WTC11 (cell line): ENCODE data around the gene ERICH6B. TPM values are rescaled to one million over a fixed set of nuclear protein-coding genes. Genes with fewer than 3 reads are reported as not detected.

Experiments used
- ATAC-seq: fragments of 200-7000 bp; cut with Tn5 transposase; 2 replicates; pipeline ENCODE4 v1.10.0; 2021; ENCODE audit warnings: mild to moderate bottlenecking, moderate library complexity
- CTCF ChIA-PET: fragments of 300-600 bp; sonication (Branson Sonifier 250); formaldehyde crosslinking; loops from one replicate; lab custom pipeline; 2021; ENCODE audit warnings: antibody characterized with exemption; lab: Charles Lee
- POLR2A ChIA-PET: fragments of 350-600 bp; sonication (Branson Sonifier 250); formaldehyde crosslinking; loops from one replicate; lab custom pipeline; 2021; ENCODE audit warnings: antibody characterized with exemption; lab: Charles Lee
- DNase-seq: peaks from one replicate; pipeline ENCODE4 v3.0.0; 2021; ENCODE audit warnings: low spot score
- H3K27ac Mint-ChIP-seq: 2 replicates; pipeline ENCODE4 v1.8.0; 2021; ENCODE audit warnings: mixed read lengths
- H3K27me3 Mint-ChIP-seq: 2 replicates; pipeline ENCODE4 v1.8.0; 2021; ENCODE audit warnings: low read depth, mild to moderate bottlenecking, moderate library complexity, mixed read lengths
- H3K36me3 Mint-ChIP-seq: 2 replicates; pipeline ENCODE4 v1.8.0; 2021; ENCODE audit warnings: mixed read lengths
- H3K4me1 Mint-ChIP-seq: 2 replicates; pipeline ENCODE4 v1.8.0; 2022; ENCODE audit warnings: mixed read lengths
- H3K4me3 Mint-ChIP-seq: 2 replicates; pipeline ENCODE4 v1.8.0; 2021; ENCODE audit warnings: mild to moderate bottlenecking, moderate library complexity, mixed read lengths
- H3K9me3 Mint-ChIP-seq: 2 replicates; pipeline ENCODE4 v1.8.0; 2021; ENCODE audit warnings: mixed read lengths
- AFF4 ChIP-seq: sonication (generic); formaldehyde crosslinking; IDR thresholded peaks from 2 replicates; pipeline ENCODE4 v1.8.1; 2023; ENCODE audit warnings: mild to moderate bottlenecking, missing genetic modification reagents, borderline replicate concordance
- CDX4 ChIP-seq: fragments of 250-450 bp; sonication (Bioruptor Pico); IDR thresholded peaks from 2 replicates; pipeline ENCODE4 v1.9.0; 2021; ENCODE audit warnings: moderate library complexity, mild to moderate bottlenecking, inconsistent platforms, borderline replicate concordance
- PRRX2 ChIP-seq: fragments of 250-450 bp; sonication (Bioruptor Pico); IDR thresholded peaks from 2 replicates; pipeline ENCODE4 v1.8.0; 2021; ENCODE audit warnings: mild to moderate bottlenecking
- SMAD3 ChIP-seq: sonication (generic); formaldehyde crosslinking; IDR thresholded peaks from 2 replicates; pipeline ENCODE4 v1.8.0; 2022; ENCODE audit warnings: missing genetic modification reagents, mild to moderate bottlenecking, borderline replicate concordance
- SP1 ChIP-seq: sonication (generic); formaldehyde crosslinking; conservative IDR thresholded peaks from 2 replicates; pipeline ENCODE4 v1.8.1; 2022; ENCODE audit warnings: missing genetic modification reagents
- STAT6 ChIP-seq: sonication (generic); formaldehyde crosslinking; conservative IDR thresholded peaks from 2 replicates; pipeline ENCODE4 v1.8.1; 2023; ENCODE audit warnings: mild to moderate bottlenecking, low read depth, missing genetic modification reagents, moderate library complexity
- TCF7 ChIP-seq: sonication (generic); formaldehyde crosslinking; IDR thresholded peaks from 2 replicates; pipeline ENCODE4 v1.8.0; 2022; ENCODE audit warnings: mild to moderate bottlenecking, low read depth, missing genetic modification reagents, moderate library complexity
- TEAD4 ChIP-seq: sonication (generic); formaldehyde crosslinking; IDR thresholded peaks from 2 replicates; pipeline ENCODE4 v1.8.0; 2022; ENCODE audit warnings: mild to moderate bottlenecking, missing genetic modification reagents
- ZBTB21 ChIP-seq: sonication (generic); formaldehyde crosslinking; IDR thresholded peaks from 2 replicates; pipeline ENCODE4 v1.8.1; 2023; ENCODE audit warnings: mild to moderate bottlenecking, missing genetic modification reagents, borderline replicate concordance
- ZMAT4 ChIP-seq: fragments of 250-450 bp; sonication (Bioruptor Pico); IDR thresholded peaks from 2 replicates; pipeline ENCODE4 v1.9.0; 2021; ENCODE audit warnings: mild to moderate bottlenecking
- ZNF425 ChIP-seq: fragments of 250-450 bp; sonication (Bioruptor Pico); conservative IDR thresholded peaks from 2 replicates; pipeline ENCODE4 v1.9.0; 2021; ENCODE audit warnings: mild to moderate bottlenecking
- ZNF532 ChIP-seq: fragments of 250-450 bp; sonication (Bioruptor Pico); IDR thresholded peaks from 2 replicates; pipeline ENCODE4 v1.9.0; 2021; ENCODE audit warnings: mild to moderate bottlenecking, borderline replicate concordance
- total RNA-seq: library from RNA; stranded (reverse); gene quantifications from 3 replicates; pipeline ENCODE4 v1.2.3, GENCODE V29; 2021

Gene ERICH6B
- total RNA-seq, 1 experiment from 2014 or later, result not detected

GRCh38 chr13:45522571-45522970 is 93.0 kb downstream of the ERICH6B start (continued):
- no peak for TF ChIP-seq CDX4 (CRISPR knock-in tag)

GRCh38 chr13:45521297-45521696 is 94.2 kb downstream of the ERICH6B start:
- Mint-ChIP-seq H3K36me3 (peaks cover 37% of the 10 kb centered on the region), H3K9me3 (no peaks in the 10 kb centered on the region), H3K4me1 (peaks cover 16% of the 10 kb centered on the region), H3K27me3 (no peaks in the 10 kb centered on the region), H3K27ac (no peak overlapping the region), H3K4me3 (no peak overlapping the region)
- ATAC-seq (no peak), DNase-seq (no peak)
- ChIA-PET CTCF (no interaction called here), POLR2A (no interaction called here)
- no peak for TF ChIP-seq PRRX2 (CRISPR knock-in tag)
- no peak for TF ChIP-seq SP1
- TF ChIP-seq TCF7 (CRISPR knock-in tag), result no peak
- no peak for TF ChIP-seq AFF4 (CRISPR knock-in tag)
- no peak for TF ChIP-seq CDX4 (CRISPR knock-in tag)

GRCh38 chr13:45519493-45519892 is 96.0 kb downstream of the ERICH6B start:
- ATAC-seq (no peak), DNase-seq (no peak)
- no peaks in the 10 kb centered on the region for H3K27me3 Mint-ChIP-seq
- ChIA-PET CTCF (no interaction called here), POLR2A (no interaction called here)
- H3K4me1 Mint-ChIP-seq, result peaks cover 8% of the 10 kb centered on the region
- no peak overlapping the region for H3K4me3 Mint-ChIP-seq
- peaks cover 33% of the 10 kb centered on the region for H3K36me3 Mint-ChIP-seq
- no peaks in the 10 kb centered on the region for H3K9me3 Mint-ChIP-seq
- H3K27ac Mint-ChIP-seq, result no peak overlapping the region
- TF ChIP-seq AFF4 (CRISPR knock-in tag) (no peak), ZBTB21 (CRISPR knock-in tag) (no peak), ZNF425 (CRISPR knock-in tag) (no peak), ZMAT4 (CRISPR knock-in tag) (no peak), ZNF532 (CRISPR knock-in tag) (no peak), TCF7 (CRISPR knock-in tag) (no peak), SMAD3 (no peak), STAT6 (no peak), TEAD4 (CRISPR knock-in tag) (no peak)
